ENCODE measurements around the gene SPEM1. TPM values are rescaled to one million over a fixed set of nuclear protein-coding genes. Genes with fewer than 3 reads are reported as not detected.

SPEM1 gene
- polyA plus RNA-seq, 1 donor (not counting 4 experiments of a cell fraction or from before 2014, with no cell fraction given): not detected

- Histone ChIP-seq H3K9me3 (ENCODE audit: control insufficient read depth, low read depth, low read length) (no peaks in the 10 kb centered on the region), H3K79me2 (ENCODE audit: control insufficient read depth, insufficient read depth, low read length) (peaks cover 7% of the 10 kb centered on the region), H3K27me3 (ENCODE audit: control insufficient read depth, extremely low read depth, insufficient read depth, low read length) (no peaks in the 10 kb centered on the region), H3K4me2 (ENCODE audit: control insufficient read depth, extremely low read depth, insufficient read depth, low read depth, low read length) (no peak overlapping the region), H2AFZ (ENCODE audit: control insufficient read depth, low read length) (no peak overlapping the region), H3K4me3 (ENCODE audit: control insufficient read depth in 2 of 3, extremely low read depth in 1 of 3, insufficient read depth in 2 of 3, low read depth in 1 of 3, low read length in 3 of 3) (no peak overlapping the region), H3K9ac (ENCODE audit: control insufficient read depth, extremely low read depth, insufficient read depth, low read length) (no peak overlapping the region), H3K4me1 (ENCODE audit: control insufficient read depth, extremely low read depth, insufficient read depth, low read length) (peaks cover 14% of the 10 kb centered on the region), H3K36me3 (ENCODE audit: control insufficient read depth in 2 of 2, extremely low read depth in 1 of 2, insufficient read depth in 2 of 2, low read length in 2 of 2) (peaks cover 5 to 18% of the 10 kb centered on the region in 2 experiments), H3K27ac (ENCODE audit: control insufficient read depth, insufficient read depth, low read length) (no peak overlapping the region), H4K20me1 (ENCODE audit: control insufficient read depth, extremely low read depth, insufficient read depth, low read length) (peaks cover 1% of the 10 kb centered on the region), H3K9me1 (ENCODE audit: control insufficient read depth, extremely low read depth, insufficient read depth, low read length) (no peaks in the 10 kb centered on the region)
- DNase-seq (ENCODE audit: low read depth, low spot score) (no peak), FAIRE-seq (no peak)
- TF ChIP-seq EZH2 (IDR thresholded peaks at IDR 0.05; ENCODE audit: low read length): no peak
- dilution Hi-C loops (cut with MboI; ENCODE audit: extremely low pct_ligation_motif_present, low sequenced_read_pairs): no loop called here
Observed at GRCh38 chr17:7382901-7383300, 37.2 kb upstream of the SPEM1 start.

- Histone ChIP-seq H3K9ac (ENCODE audit: control insufficient read depth, extremely low read depth, insufficient read depth, low read length) (no peak overlapping the region), H3K4me2 (ENCODE audit: control insufficient read depth, extremely low read depth, insufficient read depth, low read depth, low read length) (no peak overlapping the region), H3K9me1 (ENCODE audit: control insufficient read depth, extremely low read depth, insufficient read depth, low read length) (no peaks in the 10 kb centered on the region), H3K27me3 (ENCODE audit: control insufficient read depth, extremely low read depth, insufficient read depth, low read length) (no peaks in the 10 kb centered on the region), H2AFZ (ENCODE audit: control insufficient read depth, low read length) (no peak overlapping the region), H3K27ac (ENCODE audit: control insufficient read depth, insufficient read depth, low read length) (no peak overlapping the region), H3K79me2 (ENCODE audit: control insufficient read depth, insufficient read depth, low read length) (peaks cover 7% of the 10 kb centered on the region), H3K4me1 (ENCODE audit: control insufficient read depth, extremely low read depth, insufficient read depth, low read length) (peaks cover 14% of the 10 kb centered on the region), H4K20me1 (ENCODE audit: control insufficient read depth, extremely low read depth, insufficient read depth, low read length) (peaks cover 3% of the 10 kb centered on the region), H3K9me3 (ENCODE audit: control insufficient read depth, low read depth, low read length) (no peaks in the 10 kb centered on the region), H3K36me3 (ENCODE audit: control insufficient read depth in 2 of 2, extremely low read depth in 1 of 2, insufficient read depth in 2 of 2, low read length in 2 of 2) (peaks cover 5 to 23% of the 10 kb centered on the region in 2 experiments), H3K4me3 (ENCODE audit: control insufficient read depth in 2 of 3, extremely low read depth in 1 of 3, insufficient read depth in 2 of 3, low read depth in 1 of 3, low read length in 3 of 3) (no peak overlapping the region)
- dilution Hi-C loops (cut with MboI; ENCODE audit: extremely low pct_ligation_motif_present, low sequenced_read_pairs): no loop called here
- DNase-seq (ENCODE audit: low read depth, low spot score): no peak
- no peak for FAIRE-seq
- TF ChIP-seq CTCF (optimal IDR thresholded peaks at IDR 0.05 in 1 of 3, IDR thresholded peaks at IDR 0.05 in 1 of 3, conservative IDR thresholded peaks at IDR 0.05 in 1 of 3; ENCODE audit: extremely low read depth in 1 of 3, insufficient read depth in 2 of 3, low read length in 3 of 3): no peak
- TF ChIP-seq EZH2 (IDR thresholded peaks at IDR 0.05; ENCODE audit: low read length): no peak
Observed at GRCh38 chr17:7383371-7383741, 36.8 kb upstream of the SPEM1 start.

Data from keratinocyte (primary cell).